ENCODE results near the gene PITX1.

DNA sequence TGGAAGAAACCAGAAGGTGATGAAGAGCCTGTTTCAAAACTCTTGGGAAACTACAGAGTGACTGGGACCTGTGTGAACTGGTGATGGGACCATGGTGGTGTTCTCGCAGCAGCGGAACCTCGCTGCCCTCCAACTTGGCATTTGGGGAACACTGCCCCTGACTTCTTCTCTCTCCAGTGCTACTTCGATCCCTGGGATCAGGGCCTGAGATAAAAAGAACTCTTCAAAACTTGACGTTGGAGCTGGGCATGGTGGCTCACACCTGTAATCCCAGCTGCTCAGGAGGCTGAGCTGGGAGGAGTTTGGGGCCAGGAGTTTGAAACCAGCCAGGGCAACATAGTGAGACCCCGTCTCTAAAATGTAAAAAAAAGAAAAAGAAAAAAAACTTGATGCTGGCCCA is 18.1 kb downstream of the PITX1 start:
- TF ChIP-seq CTCF (IDR thresholded peaks at IDR 0.05) (no peak), POLR2AphosphoS5 (IDR thresholded peaks at IDR 0.05) (no peak)
